SK-N-SH (cell line): ENCODE results near the gene XXYLT1. TPM values are rescaled to one million over a fixed set of nuclear protein-coding genes. Genes with fewer than 3 reads are reported as not detected.

Experiments
- CTCF ChIA-PET: fragments of 300-600, 350-600 bp; formaldehyde crosslinking; extraction: SDS; loops from one replicate; lab custom pipeline; 2021; lab: Yijun Ruan, JAX
- POLR2A ChIA-PET: fragments of 350-600 bp; sonication (Branson Sonifier 250); formaldehyde crosslinking; extraction: SDS; loops from one replicate; lab custom pipeline; 2020; ENCODE audit warnings: antibody characterized with exemption, inconsistent platforms; lab: Yijun Ruan, JAX
- DNase-seq: peaks from one replicate; pipeline ENCODE4 v3.0.0; 2012
- H2AFZ ChIP-seq: fragments of 200-600 bp; sonication (generic); 2 replicates; pipeline ENCODE4 v1.8.1; 2016; ENCODE audit warnings: antibody characterized with exemption, mild to moderate bottlenecking, low read depth
- H3F3A ChIP-seq: fragments of 200-600 bp; sonication (generic); replicated peaks from 2 replicates; pipeline ENCODE3; 2016; ENCODE audit warnings: antibody characterized with exemption, mild to moderate bottlenecking; ENCODE audit not compliant: insufficient read depth
- H3K27ac ChIP-seq, 2 experiments: fragments of 200-500 bp in 1 of 2; fragments of 200-600 bp in 1 of 2; sonication (Bioruptor generic) in 1 of 2; sonication (generic), shearing (Covaris generic) in 1 of 2; 2 replicates each; pipeline versions ENCODE4 v1.5.1 to v1.6.1; 2014 to 2016; ENCODE audit warnings: low read depth in 2 of 2, inconsistent platforms in 1 of 2, low read length in 1 of 2, mild to moderate bottlenecking in 1 of 2, mixed read lengths in 1 of 2
- H3K27me3 ChIP-seq: fragments of 200-600 bp; sonication (generic), shearing (Covaris generic); 2 replicates; pipeline ENCODE4 v1.6.1; 2016; ENCODE audit warnings: mixed run types; ENCODE audit not compliant: insufficient read depth
- H3K36me3 ChIP-seq, 2 experiments: fragments of 200-500 bp in 1 of 2; fragments of 200-600 bp in 1 of 2; sonication (Bioruptor generic) in 1 of 2; sonication (generic) in 1 of 2; replicated peaks in 1 of 2; 2 replicates each; pipeline versions ENCODE3 to v1.5.1; 2014 to 2016; ENCODE audit warnings: low read length in 1 of 2, mild to moderate bottlenecking in 1 of 2; ENCODE audit not compliant: insufficient read depth in 2 of 2, control insufficient read depth in 1 of 2
- H3K4me1 ChIP-seq, 2 experiments: fragments of 200-500 bp in 1 of 2; fragments of 200-600 bp in 1 of 2; sonication (Bioruptor generic) in 1 of 2; sonication (generic), shearing (Covaris generic) in 1 of 2; 2 replicates each; pipeline versions ENCODE4 v1.5.1 to v1.6.1; 2014 to 2016; ENCODE audit warnings: low read depth in 1 of 2, low read length in 1 of 2, mixed run types in 1 of 2; ENCODE audit not compliant: insufficient read depth in 2 of 2, control insufficient read depth in 1 of 2
- H3K4me2 ChIP-seq: fragments of 200-600 bp; sonication (generic), shearing (Covaris generic); 2 replicates; pipeline ENCODE4 v1.6.1; 2017; ENCODE audit warnings: mixed run types
- H3K4me3 ChIP-seq, 2 experiments: fragments of 200-500 bp in 1 of 2; fragments of 200-600 bp in 1 of 2; sonication (Bioruptor generic) in 1 of 2; sonication (generic), shearing (Covaris generic) in 1 of 2; 2 replicates each; pipeline versions ENCODE4 v1.5.1 to v1.8.1; 2014 to 2016; ENCODE audit warnings: low read depth in 2 of 2, inconsistent platforms in 1 of 2, low read length in 1 of 2, mild to moderate bottlenecking in 1 of 2, mixed read lengths in 1 of 2, moderate library complexity in 1 of 2
- H3K79me2 ChIP-seq: fragments of 200-600 bp; sonication (generic); 2 replicates; pipeline ENCODE4 v1.8.1; 2017; ENCODE audit warnings: mild to moderate bottlenecking; ENCODE audit not compliant: insufficient read depth
- H3K9ac ChIP-seq: fragments of 200-600 bp; sonication (generic); 2 replicates; pipeline ENCODE4 v1.6.1; 2017; ENCODE audit warnings: mixed run types
- H3K9me2 ChIP-seq: fragments of 200-600 bp; sonication (generic); 2 replicates; pipeline ENCODE4 v1.6.1; 2017; ENCODE audit warnings: mixed run types
- H3K9me3 ChIP-seq: fragments of 200-600 bp; sonication (generic); 2 replicates; pipeline ENCODE4 v1.6.1; 2017; ENCODE audit warnings: mixed run types, mild to moderate bottlenecking, moderate library complexity
- H4K20me1 ChIP-seq: fragments of 200-600 bp; sonication (generic); 2 replicates; pipeline ENCODE4 v1.6.1; 2017; ENCODE audit warnings: mild to moderate bottlenecking, mixed run types; ENCODE audit not compliant: insufficient read depth
- CHD2 ChIP-seq: fragments of 150-350 bp; IDR thresholded peaks from 2 replicates; pipeline ENCODE4 v1.6.1; 2018; ENCODE audit warnings: low read length; ENCODE audit not compliant: partially characterized antibody
- ELF1 ChIP-seq: IDR thresholded peaks from 2 replicates; pipeline ENCODE4 v1.4.0; 2012
- EZH2phosphoT487 ChIP-seq: fragments of 200-600 bp; sonication (generic); IDR thresholded peaks from 2 replicates; pipeline ENCODE4 v1.6.1; 2017; ENCODE audit warnings: low read depth, mixed run types, mild to moderate bottlenecking, antibody characterized with exemption, moderate library complexity, borderline replicate concordance
- FOSL2 ChIP-seq: IDR thresholded peaks from 2 replicates; pipeline ENCODE4 v1.4.0; 2012; ENCODE audit warnings: low read depth, mild to moderate bottlenecking, moderate library complexity, borderline replicate concordance
- JUND ChIP-seq: IDR thresholded peaks from 2 replicates; pipeline ENCODE4 v1.4.0; 2012
- MAX ChIP-seq: IDR thresholded peaks from 2 replicates; pipeline ENCODE4 v1.4.0; 2012; ENCODE audit warnings: low read depth
- MEF2A ChIP-seq: IDR thresholded peaks from 2 replicates; pipeline ENCODE4 v1.4.0; 2012; ENCODE audit warnings: low read depth, borderline replicate concordance
- NRF1 ChIP-seq: IDR thresholded peaks from 2 replicates; pipeline ENCODE4 v1.6.1; 2012; ENCODE audit warnings: low read depth, mild to moderate bottlenecking, low read length
- RAD21 ChIP-seq: IDR thresholded peaks from 2 replicates; pipeline ENCODE4 v1.6.1; 2012; ENCODE audit warnings: mild to moderate bottlenecking, low read length
- RXRA ChIP-seq: IDR thresholded peaks from 2 replicates; pipeline ENCODE4 v1.4.0; 2012; ENCODE audit warnings: low read depth, mild to moderate bottlenecking, borderline replicate concordance
- SMC3 ChIP-seq: IDR thresholded peaks from 2 replicates; pipeline ENCODE4 v1.6.1; 2012; ENCODE audit warnings: low read depth, low read length, improper control_type of control experiment
- TAF1 ChIP-seq: IDR thresholded peaks from 2 replicates; pipeline ENCODE4 v1.6.1; 2012; ENCODE audit warnings: low read depth, mild to moderate bottlenecking, low read length, moderate library complexity, borderline replicate concordance
- TCF12 ChIP-seq: IDR thresholded peaks from 2 replicates; pipeline ENCODE4 v1.4.0; 2012
- WGBS: methylation state at CpG from one replicate; pipeline ENCODE4 v1.1.6; 2017; ENCODE audit warnings: low lambda C conversion rate; 5-methylcytosine and 5-hydroxymethylcytosine counted together
- polyA plus RNA-seq, 3 experiments: library from polyadenylated mRNA; depleted of rRNA; stranded (reverse); fragments of >200 nt; gene quantifications; 2 replicates each; pipeline ENCODE4 v1.2.3, GENCODE V29; 2012
- TF ChIP-seq, protein P1 (sequence below): fragments of 150-350 bp; IDR thresholded peaks from 2 replicates; pipeline ENCODE4 v1.6.1; 2016; ENCODE audit warnings: mild to moderate bottlenecking, low read depth, low read length
- TF ChIP-seq, protein P2 (sequence below): IDR thresholded peaks from 2 replicates; pipeline ENCODE4; 2012

XXYLT1 gene
- polyA plus RNA-seq, 1 of the 3 experiments (the other 2 are of a cell fraction): 22.6 TPM

GRCh38 chr3:195198426-195199346 is 72.3 kb downstream of the XXYLT1 start:
- peak overlapping the region; percentile 43; the same call in 1 of the 2 replicates for H3K4me2 ChIP-seq
- ChIA-PET CTCF (interaction anchor here (0.7 kb wide), 1 partner anchor 59 kb away, joined by 3 read pairs; no protein-coding TSS in a partner anchor), POLR2A (no interaction called here)
- H3K4me1 ChIP-seq: peaks cover 21 to 42% of the 10 kb centered on the region in 2 experiments
- H3K9me2 ChIP-seq: no peaks in the 10 kb centered on the region
- no peak overlapping the region for H3K4me3 ChIP-seq
- H4K20me1 ChIP-seq: no peaks in the 10 kb centered on the region
- H3K79me2 ChIP-seq: peaks cover 48% of the 10 kb centered on the region
- no peaks in the 10 kb centered on the region for H3K27me3 ChIP-seq
- peak overlapping the region; percentile 67; the same call in 1 of the 2 replicates for H2AFZ ChIP-seq
- DNase-seq: no peak
- 97% methylated on average over 19 of the region's 19 CpGs for WGBS
- H3F3A ChIP-seq: peaks cover 31% of the 10 kb centered on the region
- TF ChIP-seq RAD21 (no peak), NRF1 (no peak), RXRA (no peak), CHD2 (no peak), SMC3 (no peak), TAF1 (no peak), FOSL2 (no peak), EZH2phosphoT487 (no peak)
- TF ChIP-seq, protein P1, sequence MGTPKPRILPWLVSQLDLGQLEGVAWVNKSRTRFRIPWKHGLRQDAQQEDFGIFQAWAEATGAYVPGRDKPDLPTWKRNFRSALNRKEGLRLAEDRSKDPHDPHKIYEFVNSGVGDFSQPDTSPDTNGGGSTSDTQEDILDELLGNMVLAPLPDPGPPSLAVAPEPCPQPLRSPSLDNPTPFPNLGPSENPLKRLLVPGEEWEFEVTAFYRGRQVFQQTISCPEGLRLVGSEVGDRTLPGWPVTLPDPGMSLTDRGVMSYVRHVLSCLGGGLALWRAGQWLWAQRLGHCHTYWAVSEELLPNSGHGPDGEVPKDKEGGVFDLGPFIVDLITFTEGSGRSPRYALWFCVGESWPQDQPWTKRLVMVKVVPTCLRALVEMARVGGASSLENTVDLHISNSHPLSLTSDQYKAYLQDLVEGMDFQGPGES: no peak
- TF ChIP-seq, all 33 proteins: peak for 0
- peak overlapping the region in 1 of 2 experiments; percentile 87; a peak in 2 of 4 replicates for H3K27ac ChIP-seq
- H3K9me3 ChIP-seq: no peaks in the 10 kb centered on the region
- no peak overlapping the region for H3K9ac ChIP-seq
- no peaks in the 10 kb centered on the region for H3K36me3 ChIP-seq

DNA sequence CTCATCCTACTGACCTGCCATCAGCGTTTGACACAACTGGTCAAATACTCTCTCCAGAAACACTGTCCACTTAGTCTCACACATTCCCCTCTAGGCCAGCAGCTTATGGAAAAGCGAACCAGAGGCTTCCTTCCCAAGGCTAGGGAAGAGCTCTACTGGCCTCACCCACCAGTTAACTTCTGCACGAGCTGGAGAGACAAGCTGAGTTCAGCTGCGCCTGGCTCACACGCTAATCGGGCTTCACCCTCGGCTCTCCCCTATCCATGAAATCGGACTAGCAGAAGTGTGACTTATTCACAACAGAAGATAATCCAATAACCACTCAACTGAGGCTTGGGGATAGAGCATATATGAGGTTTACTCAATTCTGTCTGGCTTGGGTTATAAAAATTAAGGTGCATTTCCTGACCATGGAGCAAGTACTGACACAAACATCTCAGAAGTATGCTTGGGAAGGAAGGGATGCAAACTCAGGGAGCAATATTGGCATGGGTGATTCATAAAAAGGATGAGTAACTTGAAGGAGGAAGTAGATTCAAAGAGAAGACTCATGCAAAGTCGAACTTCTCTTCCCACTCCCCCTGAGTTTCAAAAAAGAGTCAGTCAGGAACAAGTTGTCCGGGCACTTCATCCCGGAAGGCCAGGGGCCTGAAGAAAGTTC is 73.1 kb downstream of the XXYLT1 start:
- no peak for DNase-seq
- CTCF ChIA-PET: interaction anchor here (1.3 kb wide), 1 partner anchor 9 kb away, joined by 4 read pairs; no protein-coding TSS in a partner anchor
- H3K9me3 ChIP-seq: no peaks in the 10 kb centered on the region
- H3K27ac ChIP-seq: peak overlapping the region in 1 of 2 experiments; percentile 87; a peak in 3 of 4 replicates
- peaks cover 31% of the 10 kb centered on the region for H3F3A ChIP-seq
- 69% methylated on average over 11 of the region's 11 CpGs for WGBS
- H3K4me1 ChIP-seq: peaks cover 16 to 42% of the 10 kb centered on the region in 2 experiments
- POLR2A ChIA-PET: no interaction called here
- H3K9ac ChIP-seq: peak overlapping the region; percentile 2; the same call in 1 of the 2 replicates
- no peaks in the 10 kb centered on the region for H3K36me3 ChIP-seq
- H3K79me2 ChIP-seq: peaks cover 49% of the 10 kb centered on the region
- no peaks in the 10 kb centered on the region for H3K9me2 ChIP-seq
- H3K27me3 ChIP-seq: no peaks in the 10 kb centered on the region
- H3K4me3 ChIP-seq: no peak overlapping the region
- TF ChIP-seq, protein P2, sequence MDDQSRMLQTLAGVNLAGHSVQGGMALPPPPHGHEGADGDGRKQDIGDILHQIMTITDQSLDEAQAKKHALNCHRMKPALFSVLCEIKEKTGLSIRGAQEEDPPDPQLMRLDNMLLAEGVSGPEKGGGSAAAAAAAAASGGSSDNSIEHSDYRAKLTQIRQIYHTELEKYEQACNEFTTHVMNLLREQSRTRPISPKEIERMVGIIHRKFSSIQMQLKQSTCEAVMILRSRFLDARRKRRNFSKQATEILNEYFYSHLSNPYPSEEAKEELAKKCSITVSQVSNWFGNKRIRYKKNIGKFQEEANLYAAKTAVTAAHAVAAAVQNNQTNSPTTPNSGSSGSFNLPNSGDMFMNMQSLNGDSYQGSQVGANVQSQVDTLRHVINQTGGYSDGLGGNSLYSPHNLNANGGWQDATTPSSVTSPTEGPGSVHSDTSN: peak; percentile 37; the same call in 1 of the 2 replicates
- no peak for TF ChIP-seq EZH2phosphoT487
- TF ChIP-seq JUND: peak; percentile 76
- TF ChIP-seq ELF1: peak; percentile 59; the same call in 1 of the 2 replicates
- TF ChIP-seq MAX: 0 out of 2 replicates have a peak, but pooled peaks have one; percentile 30
- TF ChIP-seq TCF12: peak; percentile 33
- TF ChIP-seq RAD21: no peak
- peak; percentile 83; the same call in 1 of the 2 replicates for TF ChIP-seq FOSL2
- no peak for TF ChIP-seq MEF2A
- peak overlapping the region; percentile 67; the same call in 1 of the 2 replicates for H2AFZ ChIP-seq
- peak overlapping the region; percentile 43; the same call in 1 of the 2 replicates for H3K4me2 ChIP-seq
- H4K20me1 ChIP-seq: no peaks in the 10 kb centered on the region
